ENCODE measurements around the gene SDC4. TPM values are rescaled to one million over a fixed set of nuclear protein-coding genes. Genes with fewer than 3 reads are reported as not detected.

SDC4 gene
- total and polyA plus RNA-seq, 2 experiments from 2014 or later = 28.5 to 39.9 TPM

DNA sequence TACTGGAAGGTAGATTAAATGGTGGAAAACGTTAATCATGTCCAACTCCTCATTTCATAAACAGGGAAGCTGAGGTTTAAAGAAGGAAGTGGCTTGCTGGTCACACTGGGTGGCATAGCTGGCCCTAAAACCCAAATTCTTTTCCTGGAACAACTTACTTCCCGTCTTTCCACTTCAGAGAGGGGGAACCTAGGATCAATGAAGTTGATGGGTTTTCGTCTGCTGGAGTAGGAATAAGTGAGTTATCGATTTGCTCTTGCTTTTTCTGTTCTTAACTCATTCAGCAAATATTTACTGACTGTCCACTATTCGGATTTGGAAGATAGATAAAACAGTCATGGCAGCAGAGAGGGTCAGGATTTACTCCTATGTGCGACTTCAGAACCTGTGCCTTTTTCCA, 13.6 kb upstream of the SDC4 start (continued):
- TF ChIP-seq JUNB (IDR thresholded peaks at IDR 0.05; ENCODE audit: unreplicated experiment) = no peak
- no peak for TF ChIP-seq CREB1 (CRISPR knock-in tag; IDR thresholded peaks at IDR 0.05; ENCODE audit: low read depth)
- TF ChIP-seq, protein P1, sequence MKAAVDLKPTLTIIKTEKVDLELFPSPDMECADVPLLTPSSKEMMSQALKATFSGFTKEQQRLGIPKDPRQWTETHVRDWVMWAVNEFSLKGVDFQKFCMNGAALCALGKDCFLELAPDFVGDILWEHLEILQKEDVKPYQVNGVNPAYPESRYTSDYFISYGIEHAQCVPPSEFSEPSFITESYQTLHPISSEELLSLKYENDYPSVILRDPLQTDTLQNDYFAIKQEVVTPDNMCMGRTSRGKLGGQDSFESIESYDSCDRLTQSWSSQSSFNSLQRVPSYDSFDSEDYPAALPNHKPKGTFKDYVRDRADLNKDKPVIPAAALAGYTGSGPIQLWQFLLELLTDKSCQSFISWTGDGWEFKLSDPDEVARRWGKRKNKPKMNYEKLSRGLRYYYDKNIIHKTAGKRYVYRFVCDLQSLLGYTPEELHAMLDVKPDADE (IDR thresholded peaks at IDR 0.05) = no peak
- no peak for TF ChIP-seq EZH2phosphoT487 (IDR thresholded peaks at IDR 0.05; ENCODE audit: unreplicated experiment)
- no peak for TF ChIP-seq STAT1 (IDR thresholded peaks at IDR 0.05; ENCODE audit: unreplicated experiment)
- no peak for TF ChIP-seq ZNF114 (CRISPR knock-in tag; IDR thresholded peaks at IDR 0.05)
- no peak for TF ChIP-seq NANOG (IDR thresholded peaks at IDR 0.05; ENCODE audit: borderline replicate concordance)
- TF ChIP-seq EZH2 (IDR thresholded peaks at IDR 0.05; ENCODE audit: low read depth, unreplicated experiment) = no peak

DNA sequence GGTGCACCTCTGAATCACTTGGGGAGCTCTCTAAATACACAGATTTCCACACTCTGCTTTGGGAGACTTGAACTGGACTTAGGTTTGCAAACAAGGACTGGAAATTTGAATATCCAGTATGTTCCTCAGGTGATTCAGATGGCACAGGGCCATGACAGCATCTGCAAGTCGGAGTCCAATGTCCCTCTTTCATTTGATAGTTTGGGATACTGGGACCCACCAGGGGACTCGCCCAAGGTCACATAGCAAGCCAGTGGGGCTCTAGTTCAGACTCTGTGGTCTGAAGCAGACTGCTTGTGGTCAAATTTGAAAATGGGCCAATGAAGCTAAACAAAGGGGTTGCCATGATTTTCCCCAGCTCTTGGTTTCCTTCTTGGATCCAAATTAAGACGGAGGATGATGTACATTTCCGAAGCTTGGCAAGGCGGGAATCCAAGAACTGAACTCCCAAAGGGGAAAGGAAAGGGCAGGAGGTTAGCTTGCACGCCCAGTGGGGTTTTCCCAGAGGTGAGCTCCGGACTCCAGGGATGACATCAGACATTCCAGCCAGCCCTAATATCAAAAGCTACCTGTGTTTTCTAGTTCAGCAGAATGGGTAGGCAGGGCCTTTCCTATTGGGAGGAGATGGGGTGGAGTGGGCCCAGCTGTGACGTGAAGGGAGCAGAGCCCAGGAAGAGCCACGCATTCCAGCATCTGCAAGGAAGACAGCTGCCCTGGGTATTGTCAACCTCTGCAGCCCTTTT, 11.4 kb upstream of the SDC4 start:
- ATAC-seq (no peak), DNase-seq (ENCODE audit: low spot score) (no peak)
- H3K27ac Mint-ChIP-seq = no peak overlapping the region
- H3K4me1 Mint-ChIP-seq = peaks cover 30% of the 10 kb centered on the region
- Histone ChIP-seq H3K27me3 (ENCODE audit: insufficient read depth) (no peaks in the 10 kb centered on the region), H3K36me3 (ENCODE audit: insufficient read depth) (no peaks in the 10 kb centered on the region), H3K79me2 (replicated peaks; ENCODE audit: insufficient read depth) (peaks cover 10% of the 10 kb centered on the region), H3K27ac (ENCODE audit: low read depth) (no peak overlapping the region), H2AFZ (0 out of 2 replicates have a peak overlapping the region, but pooled peaks have one; percentile 38), H4K20me1 (replicated peaks; ENCODE audit: insufficient read depth) (0 out of 2 replicates have a peak, but pooled peaks cover 5% of the 10 kb centered on the region), H3K4me3 (no peak overlapping the region), H3K4me1 (ENCODE audit: insufficient read depth) (peaks cover 17% of the 10 kb centered on the region), H3K4me2 (no peak overlapping the region), H3K9me2 (ENCODE audit: insufficient read depth) (no peaks in the 10 kb centered on the region), H3F3A (replicated peaks; ENCODE audit: low read depth) (no peaks in the 10 kb centered on the region)
- H3K4me3 Mint-ChIP-seq = no peak overlapping the region
- H3K27me3 Mint-ChIP-seq (ENCODE audit: insufficient read depth, low read depth, poor library complexity) = peaks cover 7% of the 10 kb centered on the region
- H3K9me3 Mint-ChIP-seq = no peaks in the 10 kb centered on the region
- TF ChIP-seq ZNF114 (CRISPR knock-in tag; IDR thresholded peaks at IDR 0.05) = no peak
- TF ChIP-seq, protein P1 (IDR thresholded peaks at IDR 0.05) = no peak
- H3K36me3 Mint-ChIP-seq (ENCODE audit: low read depth) = no peaks in the 10 kb centered on the region

DNA sequence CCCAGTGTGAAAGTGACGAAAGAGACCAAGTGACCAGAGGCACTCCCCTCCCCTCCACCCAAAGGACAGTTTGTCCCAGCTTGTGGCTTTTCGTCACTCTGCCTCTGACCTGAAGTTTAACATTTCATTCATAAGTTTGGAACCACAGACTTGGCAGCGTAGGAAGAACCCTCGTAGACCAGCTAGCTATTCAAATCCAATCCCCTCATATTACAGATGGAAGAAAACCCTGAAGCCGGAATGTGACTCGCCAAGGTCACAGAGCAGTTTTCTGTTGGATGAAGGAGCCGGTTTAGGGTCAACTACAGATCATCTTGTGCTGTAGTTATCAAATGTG, 10.8 kb upstream of the SDC4 start:
- Histone ChIP-seq H3K9me2 (ENCODE audit: insufficient read depth) (no peaks in the 10 kb centered on the region), H3K79me2 (replicated peaks; ENCODE audit: insufficient read depth) (peaks cover 7% of the 10 kb centered on the region), H4K20me1 (replicated peaks; ENCODE audit: insufficient read depth) (0 out of 2 replicates have a peak, but pooled peaks cover 4% of the 10 kb centered on the region), H3K4me3 (no peak overlapping the region), H3K27me3 (ENCODE audit: insufficient read depth) (no peaks in the 10 kb centered on the region), H3K4me2 (no peak overlapping the region), H3K27ac (ENCODE audit: low read depth) (no peak overlapping the region), H2AFZ (no peak overlapping the region), H3K4me1 (ENCODE audit: insufficient read depth) (peaks cover 15% of the 10 kb centered on the region), H3K36me3 (ENCODE audit: insufficient read depth) (no peaks in the 10 kb centered on the region), H3F3A (replicated peaks; ENCODE audit: low read depth) (no peaks in the 10 kb centered on the region)
- H3K36me3 Mint-ChIP-seq (ENCODE audit: low read depth) = no peaks in the 10 kb centered on the region
- DNase-seq (ENCODE audit: low spot score) (no peak), ATAC-seq (no peak)
- H3K4me1 Mint-ChIP-seq = peaks cover 34% of the 10 kb centered on the region
- peaks cover 7% of the 10 kb centered on the region for H3K27me3 Mint-ChIP-seq (ENCODE audit: insufficient read depth, low read depth, poor library complexity)
- H3K27ac Mint-ChIP-seq = no peak overlapping the region
- no peak overlapping the region for H3K4me3 Mint-ChIP-seq
- H3K9me3 Mint-ChIP-seq = no peaks in the 10 kb centered on the region
- TF ChIP-seq, protein P2, sequence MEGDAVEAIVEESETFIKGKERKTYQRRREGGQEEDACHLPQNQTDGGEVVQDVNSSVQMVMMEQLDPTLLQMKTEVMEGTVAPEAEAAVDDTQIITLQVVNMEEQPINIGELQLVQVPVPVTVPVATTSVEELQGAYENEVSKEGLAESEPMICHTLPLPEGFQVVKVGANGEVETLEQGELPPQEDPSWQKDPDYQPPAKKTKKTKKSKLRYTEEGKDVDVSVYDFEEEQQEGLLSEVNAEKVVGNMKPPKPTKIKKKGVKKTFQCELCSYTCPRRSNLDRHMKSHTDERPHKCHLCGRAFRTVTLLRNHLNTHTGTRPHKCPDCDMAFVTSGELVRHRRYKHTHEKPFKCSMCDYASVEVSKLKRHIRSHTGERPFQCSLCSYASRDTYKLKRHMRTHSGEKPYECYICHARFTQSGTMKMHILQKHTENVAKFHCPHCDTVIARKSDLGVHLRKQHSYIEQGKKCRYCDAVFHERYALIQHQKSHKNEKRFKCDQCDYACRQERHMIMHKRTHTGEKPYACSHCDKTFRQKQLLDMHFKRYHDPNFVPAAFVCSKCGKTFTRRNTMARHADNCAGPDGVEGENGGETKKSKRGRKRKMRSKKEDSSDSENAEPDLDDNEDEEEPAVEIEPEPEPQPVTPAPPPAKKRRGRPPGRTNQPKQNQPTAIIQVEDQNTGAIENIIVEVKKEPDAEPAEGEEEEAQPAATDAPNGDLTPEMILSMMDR (conservative IDR thresholded peaks at IDR 0.05; ENCODE audit: low read depth in 2 of 2) = no peak
- TF ChIP-seq ZNF114 (CRISPR knock-in tag; IDR thresholded peaks at IDR 0.05) = no peak
- TF ChIP-seq, protein P3, sequence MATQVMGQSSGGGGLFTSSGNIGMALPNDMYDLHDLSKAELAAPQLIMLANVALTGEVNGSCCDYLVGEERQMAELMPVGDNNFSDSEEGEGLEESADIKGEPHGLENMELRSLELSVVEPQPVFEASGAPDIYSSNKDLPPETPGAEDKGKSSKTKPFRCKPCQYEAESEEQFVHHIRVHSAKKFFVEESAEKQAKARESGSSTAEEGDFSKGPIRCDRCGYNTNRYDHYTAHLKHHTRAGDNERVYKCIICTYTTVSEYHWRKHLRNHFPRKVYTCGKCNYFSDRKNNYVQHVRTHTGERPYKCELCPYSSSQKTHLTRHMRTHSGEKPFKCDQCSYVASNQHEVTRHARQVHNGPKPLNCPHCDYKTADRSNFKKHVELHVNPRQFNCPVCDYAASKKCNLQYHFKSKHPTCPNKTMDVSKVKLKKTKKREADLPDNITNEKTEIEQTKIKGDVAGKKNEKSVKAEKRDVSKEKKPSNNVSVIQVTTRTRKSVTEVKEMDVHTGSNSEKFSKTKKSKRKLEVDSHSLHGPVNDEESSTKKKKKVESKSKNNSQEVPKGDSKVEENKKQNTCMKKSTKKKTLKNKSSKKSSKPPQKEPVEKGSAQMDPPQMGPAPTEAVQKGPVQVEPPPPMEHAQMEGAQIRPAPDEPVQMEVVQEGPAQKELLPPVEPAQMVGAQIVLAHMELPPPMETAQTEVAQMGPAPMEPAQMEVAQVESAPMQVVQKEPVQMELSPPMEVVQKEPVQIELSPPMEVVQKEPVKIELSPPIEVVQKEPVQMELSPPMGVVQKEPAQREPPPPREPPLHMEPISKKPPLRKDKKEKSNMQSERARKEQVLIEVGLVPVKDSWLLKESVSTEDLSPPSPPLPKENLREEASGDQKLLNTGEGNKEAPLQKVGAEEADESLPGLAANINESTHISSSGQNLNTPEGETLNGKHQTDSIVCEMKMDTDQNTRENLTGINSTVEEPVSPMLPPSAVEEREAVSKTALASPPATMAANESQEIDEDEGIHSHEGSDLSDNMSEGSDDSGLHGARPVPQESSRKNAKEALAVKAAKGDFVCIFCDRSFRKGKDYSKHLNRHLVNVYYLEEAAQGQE (IDR thresholded peaks at IDR 0.05; ENCODE audit: unreplicated experiment) = no peak
- TF ChIP-seq, protein P1 (IDR thresholded peaks at IDR 0.05) = no peak
- no peak for TF ChIP-seq CREB1 (CRISPR knock-in tag; IDR thresholded peaks at IDR 0.05; ENCODE audit: low read depth)
- no peak for TF ChIP-seq EZH2phosphoT487 (IDR thresholded peaks at IDR 0.05; ENCODE audit: unreplicated experiment)
- no peak for TF ChIP-seq JUNB (IDR thresholded peaks at IDR 0.05; ENCODE audit: unreplicated experiment)
- no peak for TF ChIP-seq STAT1 (IDR thresholded peaks at IDR 0.05; ENCODE audit: unreplicated experiment)
- no peak for TF ChIP-seq NANOG (IDR thresholded peaks at IDR 0.05; ENCODE audit: borderline replicate concordance)
